Activated T-cell treated with anti-CD3 and anti-CD28 coated beads for 48 hours (primary cell): Measurements from ENCODE around the gene LTB4R2.

ENCODE experiments used
- DNase-seq: peaks from one replicate; pipeline ENCODE4 v3.0.0-alpha.2; 2020; ENCODE audit warnings: low read depth

The LTB4R2 gene

GRCh38 chr14:24277606-24278321 lies 32.2 kb upstream of the LTB4R2 start:
- no peak for DNase-seq

- no peak for DNase-seq
Measured at GRCh38 chr14:24278424-24278823, 31.5 kb upstream of the LTB4R2 start.

GRCh38 chr14:24279301-24280186 lies 30.4 kb upstream of the LTB4R2 start:
- DNase-seq: peak; percentile 42

GRCh38 chr14:24280797-24281460 lies 29.0 kb upstream of the LTB4R2 start:
- DNase-seq: no peak

- no peak for DNase-seq
Measured at GRCh38 chr14:24281636-24282035, 28.3 kb upstream of the LTB4R2 start.

GRCh38 chr14:24282736-24283135 lies 27.2 kb upstream of the LTB4R2 start:
- DNase-seq: no peak

- no peak for DNase-seq
Measured at GRCh38 chr14:24283796-24284460, 26.0 kb upstream of the LTB4R2 start.

GRCh38 chr14:24284501-24285035 lies 25.4 kb upstream of the LTB4R2 start:
- DNase-seq: no peak

GRCh38 chr14:24285351-24285750 lies 24.6 kb upstream of the LTB4R2 start:
- no peak for DNase-seq

- no peak for DNase-seq
Measured at GRCh38 chr14:24286996-24287395, 22.9 kb upstream of the LTB4R2 start.

GRCh38 chr14:24289649-24290280 lies 20.2 kb upstream of the LTB4R2 start:
- DNase-seq: peak; percentile 62

GRCh38 chr14:24290746-24291145 lies 19.2 kb upstream of the LTB4R2 start:
- DNase-seq: no peak

GRCh38 chr14:24291446-24292117 lies 18.4 kb upstream of the LTB4R2 start:
- DNase-seq: no peak

GRCh38 chr14:24292118-24292807 lies 17.7 kb upstream of the LTB4R2 start:
- DNase-seq: no peak

- no peak for DNase-seq
Measured at GRCh38 chr14:24293525-24293924, 16.4 kb upstream of the LTB4R2 start.

GRCh38 chr14:24296341-24297157 lies 13.4 kb upstream of the LTB4R2 start:
- DNase-seq: peak; percentile 63

- DNase-seq: no peak
Measured at GRCh38 chr14:24297190-24297964, 12.6 kb upstream of the LTB4R2 start.

- DNase-seq: no peak
Measured at GRCh38 chr14:24298892-24299254, 11.1 kb upstream of the LTB4R2 start.
